ENCODE data around the gene ATF2. TPM values are rescaled to one million over a fixed set of nuclear protein-coding genes. Genes with fewer than 3 reads are reported as not detected.

The ATF2 gene
- total and polyA plus RNA-seq, 9 of the 15 experiments (the other 6 are each of a cell fraction or from before 2014, with no cell fraction given), result 24.2 to 111 (median 45.9) TPM

DNA sequence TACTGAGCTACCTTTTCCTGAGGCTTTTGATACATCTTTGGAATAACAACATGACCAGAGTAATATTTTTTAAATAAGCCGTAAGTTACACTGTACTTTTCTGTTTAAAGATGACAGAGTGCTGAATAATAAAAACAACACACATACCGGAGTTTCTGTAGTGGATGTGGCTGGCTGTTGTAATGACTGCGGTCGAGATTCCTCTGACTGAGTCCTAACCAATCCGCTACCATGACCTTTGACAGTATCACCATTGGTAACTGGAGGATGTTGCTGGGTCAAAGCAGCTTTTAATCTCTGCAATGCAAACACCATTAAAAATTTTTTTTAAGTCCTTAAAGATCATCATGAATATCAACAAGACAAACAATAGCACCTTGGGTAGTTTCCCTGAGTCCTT is 70.7 kb downstream of the ATF2 start:
- Histone ChIP-seq H4K20me1 (replicated peaks; ENCODE audit: control insufficient read depth, insufficient read depth, low read length) (no peaks in the 10 kb centered on the region), H3K9ac (ENCODE audit: insufficient read depth in 1 of 2, low read depth in 2 of 2, low read length in 2 of 2) (no peak overlapping the region), H3K36me3 (ENCODE audit: control insufficient read depth, insufficient read depth, low read length) (peaks cover 83% of the 10 kb centered on the region), H3K9me3 (replicated peaks; ENCODE audit: control insufficient read depth, insufficient read depth, low read depth, low read length) (no peaks in the 10 kb centered on the region), H3K4me2 (ENCODE audit: insufficient read depth, low read length) (no peak overlapping the region), H3K79me2 (ENCODE audit: control insufficient read depth, insufficient read depth, low read length) (no peaks in the 10 kb centered on the region), H3K4me1 (replicated peaks in 1 of 2; ENCODE audit: control insufficient read depth in 2 of 2, insufficient read depth in 2 of 2, low read length in 2 of 2) (no peaks in the 10 kb centered on the region), H3K27me3 (ENCODE audit: control insufficient read depth in 2 of 2, insufficient read depth in 2 of 2, low read length in 2 of 2) (no peaks in the 10 kb centered on the region), H3K9me1 (ENCODE audit: control insufficient read depth, insufficient read depth, low read length) (no peaks in the 10 kb centered on the region), H2AFZ (ENCODE audit: low read depth, low read length) (no peak overlapping the region), H3K27ac (ENCODE audit: extremely low read depth, low read depth, low read length) (no peak overlapping the region), H3K4me3 (no peak overlapping the region)
- ATAC-seq (no peak), DNase-seq (ENCODE audit: extremely low read depth in 1 of 4, low spot score in 3 of 4) (no peak), FAIRE-seq (no peak)
- POLR2A ChIA-PET, result no interaction called here
- in situ Hi-C loops (cut with MboI), result no loop called here
- 94% methylated on average over 5 of the region's 5 CpGs for WGBS (ENCODE audit: insufficient coverage, low coverage, missing lambda C conversion rate)
- intact Hi-C loops (cut with micrococcal nuclease), result no loop called here
- BruUV-seq (replicated peaks), result no TSS peak
- CTCF ChIA-PET (ENCODE audit: low intra/inter-chr PET ratio), result no interaction called here
- no peak for TF ChIP-seq SMARCE1 (IDR thresholded peaks at IDR 0.05)
- TF ChIP-seq, protein P1, sequence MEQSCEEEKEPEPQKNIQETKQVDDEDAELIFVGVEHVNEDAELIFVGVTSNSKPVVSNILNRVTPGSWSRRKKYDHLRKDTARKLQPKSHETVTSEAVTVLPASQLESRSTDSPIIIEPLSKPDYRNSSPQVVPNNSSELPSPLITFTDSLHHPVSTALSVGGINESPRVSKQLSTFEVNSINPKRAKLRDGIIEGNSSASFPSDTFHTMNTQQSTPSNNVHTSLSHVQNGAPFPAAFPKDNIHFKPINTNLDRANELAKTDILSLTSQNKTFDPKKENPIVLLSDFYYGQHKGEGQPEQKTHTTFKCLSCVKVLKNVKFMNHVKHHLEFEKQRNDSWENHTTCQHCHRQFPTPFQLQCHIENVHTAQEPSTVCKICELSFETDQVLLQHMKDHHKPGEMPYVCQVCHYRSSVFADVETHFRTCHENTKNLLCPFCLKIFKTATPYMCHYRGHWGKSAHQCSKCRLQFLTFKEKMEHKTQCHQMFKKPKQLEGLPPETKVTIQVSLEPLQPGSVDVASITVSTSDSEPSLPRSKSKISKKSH (CRISPR knock-in tag; IDR thresholded peaks at IDR 0.05), result no peak
- TF ChIP-seq, protein P2, sequence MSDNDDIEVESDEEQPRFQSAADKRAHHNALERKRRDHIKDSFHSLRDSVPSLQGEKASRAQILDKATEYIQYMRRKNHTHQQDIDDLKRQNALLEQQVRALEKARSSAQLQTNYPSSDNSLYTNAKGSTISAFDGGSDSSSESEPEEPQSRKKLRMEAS (CRISPR knock-in tag; IDR thresholded peaks at IDR 0.05), result no peak
- TF ChIP-seq SREBF1 (IDR thresholded peaks at IDR 0.05; ENCODE audit: borderline replicate concordance, low read depth, low read length), result no peak
- no peak for TF ChIP-seq TOE1 (IDR thresholded peaks at IDR 0.05; ENCODE audit: borderline replicate concordance)
- TF ChIP-seq TOE1 (CRISPR knock-in tag; IDR thresholded peaks at IDR 0.05; ENCODE audit: borderline replicate concordance, low read depth), result no peak
